ENCODE results near the gene ZNF740.
A peak's percentile ranks its signal among the peaks of the same experiment; 100 is the strongest.

Gene ZNF740

GRCh38 chr12:53180220-53180930 is at the start of gene ZNF740, which contains the start of gene CSAD:
Gene ZNF740 (plus strand): TSS chr12:53180722. CDS start chr12:53181984, 1,262 bp downstream.
Gene CSAD (minus strand): TSS chr12:53180925. CDS start chr12:53173470, 7,455 bp downstream.
- no peak for TF ChIP-seq CTCF (IDR thresholded peaks at IDR 0.05; ENCODE audit: low read depth, low read length)
- H3K4me3 ChIP-seq (replicated peaks in 1 of 2; ENCODE audit: low read depth in 2 of 2, low read length in 2 of 2), result peak within 1 kb of the TSS; percentile 67 to 81
- peak; percentile 97 to 98 for DNase-seq (ENCODE audit: low read depth in 2 of 2)

GRCh38 chr12:53131844-53132243 is 48.7 kb upstream of the ZNF740 start:
- no peak overlapping the region for H3K4me3 ChIP-seq (replicated peaks in 1 of 2; ENCODE audit: low read depth in 2 of 2, low read length in 2 of 2)
- TF ChIP-seq CTCF (IDR thresholded peaks at IDR 0.05; ENCODE audit: low read depth, low read length), result no peak
- DNase-seq (ENCODE audit: low read depth in 2 of 2), result no peak

DNA sequence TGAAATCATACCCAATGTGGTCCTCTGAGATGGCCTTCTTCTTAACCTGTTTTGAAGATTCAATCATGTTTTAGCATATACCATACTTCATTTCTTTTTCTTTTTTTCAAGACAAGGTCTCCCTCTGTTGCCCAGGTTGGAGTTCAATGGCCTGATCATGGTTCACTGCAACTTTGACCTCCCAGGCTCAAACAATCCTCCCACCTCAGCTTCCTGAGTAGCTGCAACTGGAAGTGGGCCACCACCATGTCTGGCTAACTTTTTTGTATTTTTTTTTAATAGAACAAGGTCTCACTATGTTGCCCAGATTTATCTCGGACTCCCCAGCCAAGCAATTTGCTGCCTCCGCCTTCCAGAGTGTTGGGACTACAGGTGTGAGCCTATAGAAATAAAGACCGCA is 46.8 kb upstream of the ZNF740 start:
- TF ChIP-seq CTCF (IDR thresholded peaks at IDR 0.05; ENCODE audit: low read depth, low read length), result no peak
- no peak overlapping the region for H3K4me3 ChIP-seq (replicated peaks in 1 of 2; ENCODE audit: low read depth in 2 of 2, low read length in 2 of 2)
- DNase-seq (ENCODE audit: low read depth in 2 of 2), result no peak

GRCh38 chr12:53143355-53143754 is 37.2 kb upstream of the ZNF740 start:
- DNase-seq (ENCODE audit: low read depth in 2 of 2), result no peak
- TF ChIP-seq CTCF (IDR thresholded peaks at IDR 0.05; ENCODE audit: low read depth, low read length), result no peak
- no peak overlapping the region for H3K4me3 ChIP-seq (replicated peaks in 1 of 2; ENCODE audit: low read depth in 2 of 2, low read length in 2 of 2)

- no peak overlapping the region for H3K4me3 ChIP-seq (replicated peaks in 1 of 2; ENCODE audit: low read depth in 2 of 2, low read length in 2 of 2)
- DNase-seq (ENCODE audit: low read depth in 2 of 2), result peak; percentile 55 to 74
- TF ChIP-seq CTCF (IDR thresholded peaks at IDR 0.05; ENCODE audit: low read depth, low read length), result no peak
Measured at GRCh38 chr12:53145383-53146260, 34.9 kb upstream of the ZNF740 start.

DNA sequence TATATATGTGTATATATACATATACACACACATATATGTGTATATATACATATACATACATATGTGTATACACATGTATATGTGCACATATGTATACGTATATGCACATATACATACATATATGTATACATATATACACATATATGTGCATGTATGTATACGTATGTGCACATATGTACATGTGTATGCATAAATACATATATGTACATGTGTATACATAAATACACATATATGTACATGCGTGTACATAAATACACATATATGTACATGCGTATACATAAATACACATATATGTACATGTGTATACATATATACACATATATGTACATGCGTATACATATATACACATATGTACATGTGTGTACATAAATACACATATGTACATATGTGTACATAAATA is 33.3 kb upstream of the ZNF740 start:
- no peak for TF ChIP-seq CTCF (IDR thresholded peaks at IDR 0.05; ENCODE audit: low read depth, low read length)
- DNase-seq (ENCODE audit: low read depth in 2 of 2), result no peak
- H3K4me3 ChIP-seq (replicated peaks in 1 of 2; ENCODE audit: low read depth in 2 of 2, low read length in 2 of 2), result no peak overlapping the region

All from cardiac fibroblast (primary cell).